ENCODE data around the gene MTRF1.

Gene MTRF1

GRCh38 chr13:41186481-41186880, 76.9 kb downstream of the MTRF1 start:
- no peak overlapping the region for H4K8ac ChIP-seq (ENCODE audit: low read length)
- no peak overlapping the region for H3K9ac ChIP-seq (ENCODE audit: low read length)
- no peak overlapping the region for H2BK15ac ChIP-seq (ENCODE audit: low read depth, poor library complexity, severe bottlenecking)
- no peak overlapping the region for H2AFZ ChIP-seq (ENCODE audit: low read depth, low read length)
- no peak overlapping the region for H3K23ac ChIP-seq (ENCODE audit: low read length in 2 of 2)
- no peak overlapping the region for H3K4ac ChIP-seq (ENCODE audit: low read depth in 1 of 2, low read length in 2 of 2)
- WGBS, result 98% methylated on average over 3 of the region's 3 CpGs
- DNase-seq, result no peak
- no peaks in the 10 kb centered on the region for H3K9me3 ChIP-seq (ENCODE audit: control insufficient read depth, low read length)
- no peak overlapping the region for H4K91ac ChIP-seq (ENCODE audit: low read length)
- H3K18ac ChIP-seq (ENCODE audit: low read depth in 1 of 2, low read length in 2 of 2), result no peak overlapping the region
- H3K27ac ChIP-seq (ENCODE audit: low read length, poor library complexity, severe bottlenecking), result no peak overlapping the region
- H3K27me3 ChIP-seq (ENCODE audit: control insufficient read depth in 1 of 2, insufficient read depth in 1 of 2, low read length in 2 of 2), result no peaks in the 10 kb centered on the region
- H3K4me2 ChIP-seq (ENCODE audit: low read length, poor library complexity, severe bottlenecking), result no peak overlapping the region
- no peak overlapping the region for H3K14ac ChIP-seq (ENCODE audit: low read length in 2 of 2)
- no peak overlapping the region for H3K4me3 ChIP-seq (ENCODE audit: insufficient read depth in 1 of 2, low read depth in 1 of 2, low read length in 2 of 2)
- H3K79me1 ChIP-seq (replicated peaks; ENCODE audit: low read length, poor library complexity, severe bottlenecking), result no peaks in the 10 kb centered on the region
- peaks cover 0 to 3% of the 10 kb centered on the region in 2 experiments for H3K36me3 ChIP-seq (ENCODE audit: control insufficient read depth in 1 of 2, insufficient read depth in 2 of 2, low read depth in 1 of 2, low read length in 2 of 2)
- H2BK120ac ChIP-seq (ENCODE audit: low read depth, low read length), result no peak overlapping the region
- H2BK12ac ChIP-seq (ENCODE audit: low read length in 2 of 2), result no peak overlapping the region
- H2BK5ac ChIP-seq (ENCODE audit: low read depth, low read length, poor library complexity, severe bottlenecking), result no peak overlapping the region
- H3K4me1 ChIP-seq (ENCODE audit: control insufficient read depth, insufficient read depth, low read depth, low read length), result no peaks in the 10 kb centered on the region
- no peak overlapping the region for H2AK5ac ChIP-seq (ENCODE audit: low read length, severe bottlenecking)

GRCh38 chr13:41182231-41182630, 81.1 kb downstream of the MTRF1 start:
- H3K23ac ChIP-seq (ENCODE audit: low read length in 2 of 2), result no peak overlapping the region

GRCh38 chr13:41179593-41180250, 83.7 kb downstream of the MTRF1 start:
- Histone ChIP-seq H2BK12ac (ENCODE audit: low read length in 2 of 2) (no peak overlapping the region), H2BK120ac (ENCODE audit: low read depth, low read length) (no peak overlapping the region), H3K18ac (ENCODE audit: low read depth in 1 of 2, low read length in 2 of 2) (no peak overlapping the region), H2AFZ (ENCODE audit: low read depth, low read length) (no peak overlapping the region), H3K27ac (ENCODE audit: low read length, poor library complexity, severe bottlenecking) (no peak overlapping the region), H3K9ac (ENCODE audit: low read length) (peak overlapping the region; percentile 38), H3K4me1 (ENCODE audit: control insufficient read depth, insufficient read depth, low read depth, low read length) (no peaks in the 10 kb centered on the region), H2BK15ac (ENCODE audit: low read depth, poor library complexity, severe bottlenecking) (no peak overlapping the region), H3K4me3 (ENCODE audit: insufficient read depth in 1 of 2, low read depth in 1 of 2, low read length in 2 of 2) (peak overlapping the region in 1 of 2 experiments; percentile 27), H3K9me3 (ENCODE audit: control insufficient read depth, low read length) (peaks cover 5% of the 10 kb centered on the region), H3K4me2 (ENCODE audit: low read length, poor library complexity, severe bottlenecking) (no peak overlapping the region), H3K79me1 (replicated peaks; ENCODE audit: low read length, poor library complexity, severe bottlenecking) (no peaks in the 10 kb centered on the region), H3K27me3 (ENCODE audit: control insufficient read depth in 1 of 2, insufficient read depth in 1 of 2, low read length in 2 of 2) (no peaks in the 10 kb centered on the region), H4K91ac (ENCODE audit: low read length) (no peak overlapping the region), H3K23ac (ENCODE audit: low read length in 2 of 2) (no peak overlapping the region), H3K36me3 (ENCODE audit: control insufficient read depth in 1 of 2, insufficient read depth in 2 of 2, low read depth in 1 of 2, low read length in 2 of 2) (no peaks in the 10 kb centered on the region), H2BK5ac (ENCODE audit: low read depth, low read length, poor library complexity, severe bottlenecking) (no peak overlapping the region), H2AK5ac (ENCODE audit: low read length, severe bottlenecking) (no peak overlapping the region), H4K8ac (ENCODE audit: low read length) (no peak overlapping the region), H3K4ac (ENCODE audit: low read depth in 1 of 2, low read length in 2 of 2) (no peak overlapping the region), H3K14ac (ENCODE audit: low read length in 2 of 2) (no peak overlapping the region)
- peak; percentile 6 for DNase-seq
- WGBS, result 100% methylated on average over 2 of the region's 4 CpGs

More at GRCh38 chr13:41182231-41182630, 81.1 kb downstream of the MTRF1 start:
- Histone ChIP-seq H2BK120ac (ENCODE audit: low read depth, low read length) (no peak overlapping the region), H3K4me2 (ENCODE audit: low read length, poor library complexity, severe bottlenecking) (no peak overlapping the region), H2BK12ac (ENCODE audit: low read length in 2 of 2) (no peak overlapping the region), H3K4me3 (ENCODE audit: insufficient read depth in 1 of 2, low read depth in 1 of 2, low read length in 2 of 2) (no peak overlapping the region), H3K79me1 (replicated peaks; ENCODE audit: low read length, poor library complexity, severe bottlenecking) (no peaks in the 10 kb centered on the region), H4K8ac (ENCODE audit: low read length) (no peak overlapping the region), H3K27ac (ENCODE audit: low read length, poor library complexity, severe bottlenecking) (no peak overlapping the region), H2AK5ac (ENCODE audit: low read length, severe bottlenecking) (no peak overlapping the region), H3K4me1 (ENCODE audit: control insufficient read depth, insufficient read depth, low read depth, low read length) (no peaks in the 10 kb centered on the region), H3K9ac (ENCODE audit: low read length) (no peak overlapping the region), H2BK15ac (ENCODE audit: low read depth, poor library complexity, severe bottlenecking) (no peak overlapping the region), H2BK5ac (ENCODE audit: low read depth, low read length, poor library complexity, severe bottlenecking) (no peak overlapping the region), H4K91ac (ENCODE audit: low read length) (no peak overlapping the region), H3K9me3 (ENCODE audit: control insufficient read depth, low read length) (no peaks in the 10 kb centered on the region), H3K18ac (ENCODE audit: low read depth in 1 of 2, low read length in 2 of 2) (no peak overlapping the region), H3K4ac (ENCODE audit: low read depth in 1 of 2, low read length in 2 of 2) (no peak overlapping the region), H3K14ac (ENCODE audit: low read length in 2 of 2) (no peak overlapping the region), H3K27me3 (ENCODE audit: control insufficient read depth in 1 of 2, insufficient read depth in 1 of 2, low read length in 2 of 2) (no peaks in the 10 kb centered on the region), H2AFZ (ENCODE audit: low read depth, low read length) (no peak overlapping the region), H3K36me3 (ENCODE audit: control insufficient read depth in 1 of 2, insufficient read depth in 2 of 2, low read depth in 1 of 2, low read length in 2 of 2) (no peaks in the 10 kb centered on the region)
- no peak for DNase-seq

- no peaks in the 10 kb centered on the region for H3K4me1 ChIP-seq (ENCODE audit: control insufficient read depth, insufficient read depth, low read depth, low read length)
- H3K9me3 ChIP-seq (ENCODE audit: control insufficient read depth, low read length), result peaks cover 9% of the 10 kb centered on the region
- no peaks in the 10 kb centered on the region for H3K79me1 ChIP-seq (replicated peaks; ENCODE audit: low read length, poor library complexity, severe bottlenecking)
- H4K8ac ChIP-seq (ENCODE audit: low read length), result no peak overlapping the region
- H2BK15ac ChIP-seq (ENCODE audit: low read depth, poor library complexity, severe bottlenecking), result no peak overlapping the region
- peak; percentile 58 for DNase-seq
- H3K27ac ChIP-seq (ENCODE audit: low read length, poor library complexity, severe bottlenecking), result no peak overlapping the region
- no peak overlapping the region for H2BK12ac ChIP-seq (ENCODE audit: low read length in 2 of 2)
- H3K18ac ChIP-seq (ENCODE audit: low read depth in 1 of 2, low read length in 2 of 2), result no peak overlapping the region
- H2BK5ac ChIP-seq (ENCODE audit: low read depth, low read length, poor library complexity, severe bottlenecking), result no peak overlapping the region
- no peaks in the 10 kb centered on the region for H3K27me3 ChIP-seq (ENCODE audit: control insufficient read depth in 1 of 2, insufficient read depth in 1 of 2, low read length in 2 of 2)
- H2AFZ ChIP-seq (ENCODE audit: low read depth, low read length), result no peak overlapping the region
- H3K4me3 ChIP-seq (ENCODE audit: insufficient read depth in 1 of 2, low read depth in 1 of 2, low read length in 2 of 2), result no peak overlapping the region
- H3K4me2 ChIP-seq (ENCODE audit: low read length, poor library complexity, severe bottlenecking), result no peak overlapping the region
- no peak overlapping the region for H3K14ac ChIP-seq (ENCODE audit: low read length in 2 of 2)
- H4K91ac ChIP-seq (ENCODE audit: low read length), result no peak overlapping the region
- H3K23ac ChIP-seq (ENCODE audit: low read length in 2 of 2), result no peak overlapping the region
- no peak overlapping the region for H2BK120ac ChIP-seq (ENCODE audit: low read depth, low read length)
- 89% methylated on average over 6 of the region's 7 CpGs for WGBS
- no peak overlapping the region for H3K4ac ChIP-seq (ENCODE audit: low read depth in 1 of 2, low read length in 2 of 2)
- H3K36me3 ChIP-seq (ENCODE audit: control insufficient read depth in 1 of 2, insufficient read depth in 2 of 2, low read depth in 1 of 2, low read length in 2 of 2), result no peaks in the 10 kb centered on the region
- H2AK5ac ChIP-seq (ENCODE audit: low read length, severe bottlenecking), result no peak overlapping the region
- H3K9ac ChIP-seq (ENCODE audit: low read length), result peak overlapping the region; percentile 66
These were observed 85.3 kb downstream of the MTRF1 start for GRCh38 chr13:41178040-41178439.
